HG03469 (cell line): ENCODE data around the gene HDAC4.

ENCODE experiments used
- ATAC-seq: cut with Tn5 transposase; IDR thresholded peaks from one replicate; pipeline ENCODE4 v1.9.1; 2021; ENCODE audit warnings: mild to moderate bottlenecking, moderate library complexity, moderate number of reproducible peaks; ENCODE audit not compliant: unreplicated experiment

The HDAC4 gene

GRCh38 chr2:239211396-239212094 is 189.3 kb downstream of the HDAC4 start:
- no peak for ATAC-seq

GRCh38 chr2:239209783-239210182 is 191.0 kb downstream of the HDAC4 start:
- no peak for ATAC-seq

DNA sequence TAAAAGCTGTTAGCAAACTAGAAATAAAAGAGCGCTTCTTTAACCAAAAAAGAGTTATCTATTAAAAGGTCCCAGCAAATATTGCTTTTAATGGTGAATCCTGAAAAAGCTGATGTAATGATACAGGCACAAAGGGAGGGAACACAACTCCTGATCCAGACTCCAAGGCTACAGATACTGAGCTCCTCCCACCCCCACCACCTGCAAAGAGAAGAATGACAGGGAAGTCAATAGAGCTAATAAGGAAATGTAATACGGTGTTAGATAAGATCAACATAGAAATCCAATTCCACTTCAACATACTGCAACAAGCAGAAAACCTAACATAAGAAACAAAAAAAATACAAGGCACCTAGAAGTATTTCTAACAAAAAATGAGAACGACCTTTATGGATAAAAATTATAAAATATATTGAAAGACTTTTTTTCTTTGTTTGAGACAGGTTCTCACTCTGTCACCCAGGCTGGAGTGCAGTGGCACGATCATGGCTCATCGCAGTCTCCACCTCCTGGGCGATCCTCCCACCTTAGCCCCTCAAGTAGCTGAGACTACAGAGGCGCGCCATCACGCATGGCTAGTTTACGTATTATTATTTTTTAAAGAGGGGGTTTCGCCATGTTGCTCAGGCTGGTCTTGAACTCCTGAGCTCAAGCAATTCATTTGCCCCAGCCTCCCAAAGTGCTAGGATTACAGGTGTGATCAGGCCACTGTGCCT is 192.2 kb downstream of the HDAC4 start:
- ATAC-seq, result no peak

DNA sequence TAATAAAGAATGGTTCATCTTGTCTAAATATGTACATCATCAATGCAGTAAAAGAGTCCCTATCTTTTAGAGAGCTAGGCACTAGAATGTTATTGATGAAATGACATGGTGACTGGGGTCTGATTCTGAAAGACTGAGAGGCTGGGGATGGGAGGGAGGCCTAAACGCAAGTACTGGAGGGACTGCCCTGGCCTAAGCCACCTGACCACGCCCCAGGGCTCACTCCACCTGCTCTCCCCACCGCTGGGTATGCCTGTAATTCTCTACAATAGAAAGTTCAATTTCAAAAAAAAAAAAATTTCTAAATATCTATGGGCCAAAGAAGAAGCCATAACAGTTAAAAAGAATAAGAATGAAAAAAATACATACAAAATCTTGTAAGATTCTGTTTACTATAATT is 194.0 kb downstream of the HDAC4 start:
- ATAC-seq, result no peak

DNA sequence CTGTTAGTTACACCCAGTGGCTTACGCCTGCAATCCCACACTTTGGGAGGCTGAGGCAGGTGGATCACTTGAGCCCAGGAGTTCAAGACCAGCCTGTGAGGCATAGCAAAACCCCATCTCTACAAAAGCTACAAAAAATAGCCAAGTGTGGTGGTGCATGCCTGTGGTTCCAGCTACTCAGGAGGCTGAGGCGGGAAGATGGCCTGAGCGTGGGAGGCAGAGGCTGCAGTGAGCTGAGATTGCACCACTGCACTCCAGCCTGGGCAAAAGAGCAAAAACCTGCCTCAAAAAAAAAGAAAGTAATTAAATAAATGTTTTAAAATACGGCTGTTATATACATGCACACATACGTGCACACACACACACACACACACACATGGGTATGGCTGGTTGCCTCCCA is 194.8 kb downstream of the HDAC4 start:
- no peak for ATAC-seq

DNA sequence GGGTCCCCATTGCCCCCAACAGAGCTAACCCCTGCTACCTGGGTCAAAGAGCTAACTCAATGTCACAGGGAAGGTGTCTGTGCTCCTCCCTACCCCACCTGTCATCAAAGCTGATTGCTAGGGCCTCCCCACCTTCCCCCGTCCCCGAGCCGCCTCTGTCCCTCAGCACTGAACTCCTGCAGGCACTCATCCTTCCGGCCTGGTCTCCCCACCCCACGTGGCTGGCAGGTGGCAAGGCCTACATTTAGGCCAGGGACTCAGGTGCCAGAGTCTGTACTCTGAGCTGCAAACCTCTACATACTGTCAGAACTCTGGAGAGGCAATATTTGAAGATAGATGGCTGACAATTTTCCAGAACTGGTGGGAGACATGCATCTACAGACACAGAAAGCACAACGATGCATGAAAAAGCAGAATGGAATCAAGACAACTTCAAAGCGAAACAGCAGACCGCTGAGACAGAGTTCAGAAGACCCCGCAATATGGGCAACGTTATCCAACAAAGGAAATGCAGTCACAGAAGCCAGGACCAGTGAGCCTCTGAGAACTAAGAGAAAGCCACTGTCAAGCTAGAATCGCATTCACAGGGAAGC is 195.8 kb downstream of the HDAC4 start:
- no peak for ATAC-seq

DNA sequence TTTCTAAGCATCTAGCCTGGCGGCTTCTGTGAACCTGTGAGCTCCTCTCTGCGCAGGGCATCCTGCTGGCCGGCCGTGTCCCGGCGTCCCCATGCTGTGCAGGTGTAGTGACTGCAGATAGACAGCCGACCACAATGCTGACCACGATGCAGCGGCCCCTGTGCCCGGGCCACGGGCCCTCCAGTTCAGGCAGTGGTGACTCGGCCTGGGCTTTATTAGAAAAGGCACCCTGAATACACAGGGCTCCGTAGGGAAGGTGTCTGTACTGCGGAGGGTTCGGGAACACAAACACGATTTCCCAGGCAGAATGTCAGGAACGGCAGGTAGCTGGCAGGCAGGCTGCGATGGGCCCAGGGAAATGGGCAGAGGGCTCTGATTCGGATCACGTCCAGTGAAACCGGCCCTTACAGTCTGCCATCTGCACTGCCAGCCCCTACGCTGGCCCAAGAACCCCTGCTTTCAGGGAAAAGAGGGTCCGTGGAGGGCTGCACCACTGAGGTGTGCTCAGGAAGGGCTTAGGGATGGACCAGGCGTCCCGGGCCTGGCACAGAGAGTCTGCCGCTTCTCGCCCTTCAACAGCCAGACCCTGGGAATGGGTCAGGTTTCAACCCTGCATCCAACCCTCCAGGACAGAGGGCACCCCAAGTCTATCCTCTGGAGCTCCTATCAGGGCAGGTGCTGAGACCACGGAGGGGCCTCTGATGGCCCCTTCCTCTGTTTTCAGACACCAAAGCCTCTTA is 196.5 kb downstream of the HDAC4 start:
- ATAC-seq, result no peak

GRCh38 chr2:239203443-239204135 is 197.2 kb downstream of the HDAC4 start:
- ATAC-seq, result no peak

- no peak for ATAC-seq
Observed at GRCh38 chr2:239202836-239203235, 198.0 kb downstream of the HDAC4 start.

DNA sequence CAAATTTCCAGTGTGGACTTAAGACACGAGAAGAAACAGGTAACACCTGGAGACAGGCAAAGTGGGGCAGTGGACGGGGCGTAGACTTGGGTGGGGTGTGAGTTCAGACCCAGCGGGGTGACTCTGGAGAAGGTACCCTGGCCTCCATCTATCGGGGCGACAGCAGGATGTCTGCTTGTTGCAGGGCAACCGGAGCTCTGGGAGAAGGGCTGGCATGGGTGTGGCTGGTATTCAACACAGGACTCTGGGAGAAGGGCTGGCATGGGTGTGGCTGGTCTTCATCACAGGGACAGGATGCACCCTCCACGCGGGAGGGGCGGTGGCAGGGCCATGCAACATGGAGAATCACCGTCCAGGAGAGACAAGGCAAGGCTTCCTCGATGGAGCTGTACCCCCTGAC is 198.5 kb downstream of the HDAC4 start:
- ATAC-seq, result no peak

- ATAC-seq, result no peak
Observed at GRCh38 chr2:239201884-239202283, 198.9 kb downstream of the HDAC4 start.

DNA sequence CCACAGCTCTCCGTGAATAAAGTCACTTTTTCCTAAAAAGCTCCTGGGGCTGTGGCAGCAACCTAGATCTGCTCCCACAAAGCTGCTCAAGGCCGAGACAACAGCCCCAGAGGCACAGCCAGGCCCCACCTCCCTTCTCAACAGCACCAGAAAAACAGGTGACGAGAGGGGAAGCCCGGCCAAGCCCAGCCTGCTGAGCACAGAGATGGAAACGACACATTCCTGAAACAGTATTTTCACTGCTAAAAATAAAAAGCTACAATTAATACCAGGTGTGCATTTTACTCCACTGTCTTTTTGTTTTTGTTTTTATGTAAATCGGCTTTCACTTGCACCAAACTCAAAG is 199.3 kb downstream of the HDAC4 start:
- no peak for ATAC-seq

DNA sequence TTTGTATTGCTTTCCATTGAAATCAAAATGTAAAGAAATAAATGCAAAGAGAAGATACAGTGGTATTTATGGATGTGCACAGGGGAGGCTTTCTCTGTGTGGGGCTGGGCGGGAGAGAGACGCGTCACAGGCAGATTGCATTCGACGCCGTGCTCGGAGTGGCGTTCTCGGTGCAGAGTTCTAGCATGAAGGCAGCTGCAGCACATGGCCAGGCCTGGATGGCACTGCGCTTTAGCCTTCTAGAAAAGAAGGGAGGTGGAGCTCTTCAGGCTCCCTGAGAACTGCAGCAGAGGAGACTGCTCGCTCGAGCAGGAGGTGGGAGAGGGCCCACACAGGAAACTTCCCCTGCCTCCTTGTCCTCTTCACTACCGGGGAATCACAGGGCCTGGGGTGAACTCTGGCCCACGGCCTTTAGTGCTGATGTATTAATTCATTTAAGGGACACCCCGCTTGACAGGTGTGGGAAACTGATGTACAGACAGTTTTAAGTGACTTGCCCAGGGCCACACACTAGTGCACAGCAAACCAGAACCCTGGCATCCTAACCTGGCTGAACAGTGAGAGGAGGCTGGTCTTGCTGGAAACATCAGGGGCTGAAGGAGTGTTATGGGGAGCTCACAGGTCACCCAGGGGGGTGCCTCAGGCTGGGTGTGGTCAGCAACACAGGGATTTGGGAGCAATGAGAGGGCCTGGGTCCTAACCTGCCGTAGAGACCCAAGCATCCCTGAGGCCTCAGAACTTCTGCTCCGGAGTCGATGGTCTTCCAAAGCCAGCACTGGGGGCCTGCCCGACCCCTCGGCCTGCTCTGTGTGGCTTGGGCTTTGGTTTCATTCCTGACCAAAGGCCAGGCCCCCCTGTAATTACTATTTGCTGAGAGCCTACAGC is 199.9 kb downstream of the HDAC4 start:
- ATAC-seq, result no peak

- ATAC-seq, result no peak
Observed at GRCh38 chr2:239199041-239199768, 201.6 kb downstream of the HDAC4 start.

- no peak for ATAC-seq
Observed at GRCh38 chr2:239198221-239198620, 202.6 kb downstream of the HDAC4 start.

DNA sequence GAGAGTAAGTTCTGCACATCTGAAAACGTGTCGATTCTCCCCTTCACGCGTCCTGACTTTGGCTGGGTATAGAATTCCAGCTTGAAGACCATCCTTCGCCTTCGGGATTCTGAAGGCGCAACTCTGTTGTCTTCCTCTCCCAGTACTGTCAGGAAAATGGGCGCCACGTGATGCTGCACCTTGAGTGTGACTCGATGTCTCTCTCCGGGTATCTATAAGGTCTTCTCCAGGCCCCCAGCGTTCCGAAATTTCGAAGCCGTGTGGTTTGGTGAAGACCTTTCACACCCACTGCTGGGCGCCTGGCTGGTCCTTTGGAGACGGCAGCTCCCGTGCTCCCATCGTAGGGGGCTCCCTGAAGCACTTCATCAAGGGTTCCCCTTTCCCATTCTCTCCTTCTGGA is 203.7 kb downstream of the HDAC4 start:
- no peak for ATAC-seq

GRCh38 chr2:239196474-239197021 is 204.3 kb downstream of the HDAC4 start:
- no peak for ATAC-seq

DNA sequence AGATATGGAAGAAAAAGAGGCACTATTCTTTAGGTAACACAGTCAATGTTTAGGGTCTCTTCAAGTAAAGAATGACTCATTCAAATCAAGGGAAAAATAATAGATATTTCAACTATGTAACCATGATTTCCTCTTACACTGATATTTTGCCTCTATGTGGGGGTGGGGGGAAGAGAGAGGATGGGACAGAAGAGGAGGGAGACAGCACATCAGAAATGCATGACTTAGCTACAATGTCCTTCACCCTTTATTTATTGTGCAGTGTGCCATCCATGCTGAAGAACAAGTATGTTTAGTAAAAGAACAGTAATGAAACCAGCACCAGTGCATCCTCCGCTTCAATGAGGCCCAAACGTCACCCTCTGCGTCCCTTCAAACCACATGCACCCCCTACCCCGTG is 204.8 kb downstream of the HDAC4 start:
- ATAC-seq, result no peak

DNA sequence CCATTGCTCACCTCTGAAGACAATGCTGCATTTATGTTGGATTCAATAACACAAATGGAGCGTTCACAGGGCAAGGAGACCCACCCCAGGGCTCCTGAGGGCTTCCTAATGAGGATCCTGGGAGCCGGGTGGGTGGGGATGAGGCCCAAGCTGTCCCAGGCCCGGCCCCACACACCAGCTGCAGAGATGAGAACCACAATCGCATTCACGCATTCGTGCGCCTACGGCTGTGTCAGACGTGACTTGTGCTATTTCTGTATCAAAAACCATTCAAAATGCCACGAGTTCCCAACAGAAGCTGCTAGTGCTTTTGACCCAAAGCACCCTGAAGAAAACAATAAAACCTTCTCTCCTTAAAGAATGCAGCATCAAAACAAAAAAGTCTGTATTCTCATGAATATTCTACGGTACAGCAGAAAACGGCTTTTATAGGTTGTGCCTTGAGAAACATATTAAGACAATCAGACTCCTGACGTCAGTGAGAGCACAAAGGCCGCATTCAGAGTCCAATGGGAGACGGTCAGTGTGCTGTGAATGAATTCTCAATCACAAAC is 205.4 kb downstream of the HDAC4 start:
- no peak for ATAC-seq
